Iris pigment epithelial cell (primary cell): ENCODE results near the gene NIPSNAP3A.
A peak's percentile ranks its signal among the peaks of the same experiment; 100 is the strongest.

ENCODE experiments used
- DNase-seq: peaks from one replicate; pipeline ENCODE4 v3.0.0-alpha.2; 2011; ENCODE audit warnings: low read depth

NIPSNAP3A gene

DNA sequence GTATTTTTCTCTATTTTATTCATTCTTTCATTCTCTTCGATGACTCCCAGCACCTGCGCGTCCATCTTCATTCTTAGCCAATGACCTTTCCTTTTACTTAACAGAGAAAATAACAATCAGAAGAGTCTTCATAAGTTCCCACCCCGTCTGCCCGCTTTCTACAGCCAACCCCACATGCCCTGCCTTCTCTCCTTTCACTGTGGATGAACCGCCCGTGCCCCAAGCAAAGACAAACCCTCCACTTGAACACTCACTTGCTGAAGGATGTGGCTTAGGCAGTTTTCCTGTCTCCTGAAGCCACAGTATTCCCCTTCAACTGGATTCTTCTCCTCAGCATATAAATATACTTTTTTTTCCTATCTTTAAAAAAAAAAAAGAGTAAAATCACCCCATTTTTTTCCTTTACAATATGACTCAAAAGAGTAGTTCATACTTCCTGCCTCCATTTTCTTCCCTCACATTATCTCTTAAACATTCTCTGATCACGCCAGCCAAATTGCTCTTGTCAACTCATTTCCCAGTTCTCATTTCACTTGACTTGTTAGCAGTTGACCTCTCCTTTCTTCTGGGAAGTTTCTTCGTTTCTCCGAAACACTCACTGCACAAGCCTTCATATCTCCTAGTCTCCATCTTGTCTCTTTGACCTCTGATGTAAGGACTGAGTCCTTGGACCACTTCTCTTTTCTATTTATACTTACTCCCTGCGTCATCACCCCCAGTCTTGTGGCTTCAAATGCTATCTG is 27.5 kb downstream of the NIPSNAP3A start:
- no peak for DNase-seq

DNA sequence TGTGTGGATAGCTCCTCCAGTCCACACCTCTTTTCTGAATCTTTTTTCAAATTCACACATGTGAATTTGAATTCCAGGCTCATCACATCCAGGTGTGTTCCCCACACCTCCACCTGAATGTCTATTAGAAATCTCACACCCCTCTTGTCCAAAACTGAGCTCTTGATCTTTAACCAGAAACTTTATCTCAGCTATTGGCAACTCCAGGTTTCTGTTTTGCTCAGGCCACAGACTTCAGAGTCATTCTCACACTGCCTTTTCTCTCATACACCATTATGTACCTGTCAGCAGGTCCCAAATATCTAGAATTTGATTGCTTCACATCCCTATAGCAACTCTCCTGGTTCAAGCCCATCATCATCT is 28.1 kb downstream of the NIPSNAP3A start:
- no peak for DNase-seq

DNA sequence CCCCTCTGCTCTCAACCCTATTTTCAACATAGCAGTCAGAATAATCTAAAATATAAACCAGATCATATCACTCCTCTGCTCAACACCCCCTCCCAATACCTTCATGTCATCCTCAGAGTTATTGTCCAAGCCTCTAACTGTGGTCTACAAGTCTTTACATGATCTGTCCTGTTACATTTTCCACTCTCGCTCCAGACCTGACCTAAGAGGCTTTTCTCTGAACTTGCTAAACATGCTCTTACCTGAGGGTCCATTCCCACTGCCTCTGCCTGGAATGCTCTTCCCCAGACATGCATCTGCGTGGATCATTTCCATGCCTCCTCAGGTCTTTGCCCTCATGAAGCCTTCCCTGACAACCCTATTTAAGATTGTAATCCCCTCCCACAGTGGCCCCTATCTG is 28.5 kb downstream of the NIPSNAP3A start:
- no peak for DNase-seq

DNA sequence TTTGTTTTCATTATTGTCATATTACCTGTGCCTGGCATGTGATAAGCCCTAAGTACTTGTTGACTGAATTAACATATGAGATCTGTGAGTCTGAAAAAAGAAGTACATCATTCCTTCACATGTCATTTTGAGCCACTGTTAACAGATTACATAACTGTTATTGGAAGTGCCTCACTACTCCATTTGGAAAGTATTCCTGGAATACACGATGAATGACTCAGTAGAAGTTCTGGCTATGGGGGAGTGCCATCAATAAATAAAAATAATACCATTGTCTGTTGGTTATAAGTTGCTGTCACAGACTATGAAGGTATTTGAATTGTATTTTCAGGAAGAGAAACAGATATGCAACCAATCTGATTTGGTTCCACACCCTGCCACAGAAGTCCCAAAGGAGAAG is 29.3 kb downstream of the NIPSNAP3A start:
- DNase-seq: peak; percentile 38

DNA sequence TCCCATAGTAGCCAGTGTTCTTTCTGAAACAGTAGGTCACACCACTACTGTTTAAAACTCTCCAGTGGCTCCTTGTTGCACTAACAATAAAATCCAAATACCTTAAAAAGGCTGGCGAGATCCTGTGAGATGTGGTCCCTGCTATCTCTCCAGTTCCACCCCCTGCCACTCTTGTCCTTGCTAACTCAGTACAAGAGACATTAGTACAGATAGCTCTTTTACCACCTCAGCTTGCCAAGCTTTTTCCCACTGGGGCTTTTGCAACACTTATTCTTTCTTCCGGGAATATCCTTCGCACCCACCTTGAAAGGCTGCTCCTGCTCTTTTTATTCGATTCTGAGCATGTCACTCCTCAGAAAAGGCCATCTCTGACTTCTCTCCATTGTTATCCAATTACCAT is 31.3 kb downstream of the NIPSNAP3A start:
- no peak for DNase-seq

DNA sequence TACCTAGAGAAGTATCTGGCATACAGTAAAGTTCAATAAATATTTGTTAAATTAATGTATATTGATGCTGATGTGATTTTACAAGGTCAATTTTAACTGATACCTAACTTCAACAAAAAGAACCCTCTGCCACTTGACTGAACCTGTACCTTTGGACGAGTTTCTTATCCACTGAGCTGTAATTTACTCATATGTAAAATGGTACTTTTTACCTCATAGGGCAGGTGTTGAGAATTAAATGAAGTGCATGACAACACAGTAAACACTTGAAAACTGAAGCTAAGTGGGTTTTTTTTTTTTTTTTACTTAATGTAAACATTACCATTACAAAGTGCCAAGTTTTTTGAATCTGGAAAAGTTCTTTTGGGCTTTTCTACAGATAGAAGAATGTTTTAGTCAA is 31.9 kb downstream of the NIPSNAP3A start:
- no peak for DNase-seq

DNA sequence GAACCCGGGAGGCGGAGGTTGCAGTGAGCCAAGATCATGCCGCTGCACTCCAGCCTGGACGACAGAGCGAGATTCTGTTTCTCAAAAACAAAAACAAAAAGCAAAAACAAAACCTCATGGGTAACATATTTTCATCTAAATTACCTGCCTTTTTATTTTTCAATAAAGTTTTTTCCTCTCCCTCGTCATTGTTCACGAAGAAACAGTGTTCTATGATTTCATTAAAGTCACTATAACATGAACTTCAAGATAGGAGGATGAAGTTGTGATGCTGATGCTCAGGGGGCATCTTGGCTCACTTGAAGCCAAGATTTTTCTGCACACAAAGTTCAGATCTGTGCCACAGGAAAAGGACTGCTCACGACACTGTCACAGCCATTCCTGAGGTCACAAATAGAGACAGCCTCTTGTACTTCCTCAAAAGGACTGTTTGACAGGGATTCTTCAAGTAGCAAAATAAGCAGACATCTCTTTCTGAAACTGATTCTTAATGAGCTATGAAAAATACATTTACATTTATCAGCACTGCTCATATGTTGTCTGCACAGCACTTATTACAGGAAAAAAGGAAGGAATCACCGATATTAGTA is 32.6 kb downstream of the NIPSNAP3A start:
- DNase-seq: no peak

DNA sequence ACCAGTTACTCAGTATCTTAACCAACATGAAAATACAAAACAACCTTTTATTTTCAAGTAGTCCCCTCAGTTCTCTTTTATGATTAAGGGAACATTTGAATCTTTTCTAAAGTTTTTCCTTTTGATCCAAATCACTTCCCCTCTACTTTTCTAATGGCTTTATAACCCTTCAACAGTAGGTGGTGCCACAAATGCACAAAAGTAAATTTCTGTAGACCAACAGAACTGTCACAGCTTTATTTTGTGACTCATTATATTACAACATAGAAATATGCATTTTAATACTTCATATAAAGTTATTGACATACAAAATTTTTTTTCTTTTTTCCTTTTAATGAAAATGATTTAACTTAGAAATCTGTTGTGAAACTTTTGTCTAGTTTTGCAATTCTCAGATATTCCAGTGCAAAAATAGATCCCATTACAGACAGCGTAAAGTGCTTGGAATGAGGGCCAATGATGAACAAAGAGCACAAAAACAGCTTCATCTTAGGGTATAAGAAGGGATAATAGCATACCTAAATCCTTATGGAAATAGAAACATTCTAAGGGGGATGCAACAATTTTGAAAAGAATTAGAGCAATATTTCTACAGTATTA is 33.4 kb downstream of the NIPSNAP3A start:
- peak; percentile 46 for DNase-seq

DNA sequence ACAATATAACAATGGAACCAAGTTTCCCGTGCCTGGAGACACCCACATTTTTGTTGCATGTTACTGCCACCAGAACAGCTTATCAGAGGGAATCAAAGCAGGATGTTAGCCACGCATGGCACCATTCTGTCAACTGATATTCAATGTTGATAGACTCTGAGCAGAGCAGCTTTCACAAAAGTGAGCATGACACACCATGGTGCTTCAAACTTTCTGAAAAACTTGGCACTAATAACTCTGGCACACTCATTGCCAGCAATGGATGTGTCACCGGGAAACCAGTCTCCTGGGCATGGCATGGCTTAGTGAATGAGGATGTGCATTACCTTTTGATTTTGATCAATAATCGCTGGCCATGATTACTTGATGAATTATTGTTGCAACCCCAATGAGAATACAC is 36.1 kb downstream of the NIPSNAP3A start:
- DNase-seq: no peak

DNA sequence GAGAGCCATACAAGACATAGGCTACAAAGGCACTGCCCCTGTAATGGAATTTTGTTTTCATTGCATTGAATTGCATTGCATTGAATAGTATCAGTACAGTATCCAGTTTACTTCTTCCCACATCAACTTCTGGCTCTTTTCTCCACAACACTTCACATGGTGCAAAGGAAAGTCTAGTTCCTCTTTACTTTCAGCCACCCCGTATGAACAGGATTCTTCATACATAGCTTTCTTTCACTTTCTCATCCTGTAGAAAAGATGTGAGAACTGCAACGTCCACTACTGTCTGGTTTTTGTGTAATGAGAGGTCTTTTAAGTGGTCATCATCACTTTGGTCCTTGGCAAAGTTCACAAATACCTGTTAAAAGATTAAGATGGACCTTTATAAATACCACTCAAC is 36.6 kb downstream of the NIPSNAP3A start:
- no peak for DNase-seq

DNA sequence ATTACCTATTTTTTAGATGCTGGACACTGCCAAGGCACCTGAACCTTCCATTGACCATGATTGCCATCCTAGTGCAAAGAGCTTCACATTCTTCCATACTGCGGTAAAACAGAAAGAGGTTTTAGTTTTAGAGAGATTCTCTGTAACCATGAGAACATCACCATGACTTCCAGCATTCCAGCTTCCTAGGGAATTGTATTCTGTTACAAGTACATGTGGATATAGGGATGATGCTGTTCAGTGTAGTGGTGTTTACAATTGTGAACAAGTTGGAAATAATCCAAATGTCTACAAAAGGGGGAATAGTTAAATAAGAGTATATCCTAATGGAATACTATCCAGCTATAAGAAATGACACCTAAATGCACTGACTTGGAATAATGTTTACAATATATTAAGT is 38.8 kb downstream of the NIPSNAP3A start:
- no peak for DNase-seq

DNA sequence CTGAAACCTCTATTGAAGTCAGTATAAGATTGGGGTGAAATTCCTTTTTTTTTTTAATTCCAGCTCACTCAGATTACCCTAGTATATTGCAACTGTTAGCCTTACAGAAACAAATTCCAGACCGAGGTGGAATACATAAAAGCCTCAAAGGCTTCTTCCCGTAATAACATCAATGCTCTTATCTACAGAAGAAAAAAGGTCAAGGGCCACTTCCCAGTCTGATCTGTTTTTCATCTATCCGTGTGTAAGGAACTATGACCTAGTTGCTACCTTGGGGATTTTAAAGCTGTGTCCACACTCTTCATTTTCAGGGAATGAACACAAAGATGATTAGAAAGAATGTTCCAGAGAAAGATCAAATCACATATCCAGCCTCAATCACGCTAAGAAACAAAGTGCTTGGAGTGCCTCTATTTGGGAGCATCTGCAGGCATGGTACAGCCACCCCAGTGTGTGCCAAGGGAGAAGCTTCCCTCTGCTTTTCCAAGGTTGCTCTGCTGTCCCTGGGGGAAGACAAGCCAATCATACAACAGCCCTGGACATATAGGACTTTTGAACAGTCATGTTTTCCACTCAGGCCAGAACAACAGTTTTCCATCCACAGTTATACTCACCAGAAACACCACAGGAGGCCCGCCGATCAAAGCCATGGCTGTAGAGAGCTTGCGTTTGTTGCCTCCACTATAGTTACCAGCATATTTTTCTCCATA is 40.0 kb downstream of the NIPSNAP3A start:
- no peak for DNase-seq

DNA sequence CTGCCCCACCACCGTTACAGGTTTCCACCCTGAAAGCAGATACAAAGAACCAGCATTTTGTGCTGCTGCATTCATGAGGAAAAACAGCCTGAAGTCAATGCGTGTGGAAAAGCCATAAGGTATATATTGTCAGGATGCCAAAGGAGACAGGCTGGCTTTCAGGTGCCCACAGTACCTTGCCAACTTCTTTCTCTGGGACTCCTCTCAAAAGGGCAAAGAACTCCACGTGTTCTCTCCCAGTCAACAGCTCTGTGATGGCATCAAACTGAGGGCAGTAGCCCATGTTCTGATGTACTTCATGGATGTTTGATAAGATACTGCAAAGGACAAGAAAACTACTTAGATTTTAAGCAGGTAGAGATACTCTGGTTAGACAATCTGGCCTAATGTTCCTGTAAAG is 40.8 kb downstream of the NIPSNAP3A start:
- no peak for DNase-seq

DNA sequence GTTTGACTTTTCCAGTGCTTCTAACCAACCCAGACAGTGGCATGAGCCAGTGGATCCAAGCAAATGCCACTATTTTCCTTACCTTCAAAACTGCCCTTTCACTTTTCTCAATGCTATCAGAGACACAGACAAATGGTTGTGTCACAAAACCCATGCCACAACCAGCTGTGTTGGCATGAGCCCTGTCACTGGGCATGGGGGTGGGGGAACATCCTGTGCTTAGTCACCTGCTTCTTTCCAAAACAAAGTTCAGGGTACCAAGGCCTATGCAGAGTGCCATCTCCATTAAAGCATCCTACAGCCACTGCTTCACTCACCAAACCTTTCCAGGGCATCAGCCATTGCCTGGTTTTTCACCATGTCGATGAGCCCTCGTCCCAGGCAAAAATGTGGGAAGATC is 46.6 kb downstream of the NIPSNAP3A start:
- no peak for DNase-seq

DNA sequence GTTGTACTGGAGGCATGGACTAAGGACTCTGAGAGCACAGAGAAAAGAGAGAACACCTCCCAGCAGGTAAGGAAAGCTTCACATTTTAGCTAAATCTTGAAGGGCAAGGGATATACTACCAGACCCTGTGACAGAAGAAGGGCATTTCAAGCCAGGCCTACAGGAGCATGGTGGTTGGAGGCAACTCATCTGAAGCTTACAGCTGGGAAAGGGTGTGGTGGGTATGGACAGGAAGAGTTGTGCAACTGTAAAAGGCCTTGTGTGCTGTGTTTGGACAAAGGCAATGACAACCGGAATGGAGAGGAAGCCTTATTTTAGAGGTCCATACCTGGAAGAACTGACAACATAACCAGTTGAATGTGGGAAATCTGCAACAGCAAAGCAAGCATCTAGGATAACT is 47.6 kb downstream of the NIPSNAP3A start:
- peak; percentile 45 for DNase-seq

DNA sequence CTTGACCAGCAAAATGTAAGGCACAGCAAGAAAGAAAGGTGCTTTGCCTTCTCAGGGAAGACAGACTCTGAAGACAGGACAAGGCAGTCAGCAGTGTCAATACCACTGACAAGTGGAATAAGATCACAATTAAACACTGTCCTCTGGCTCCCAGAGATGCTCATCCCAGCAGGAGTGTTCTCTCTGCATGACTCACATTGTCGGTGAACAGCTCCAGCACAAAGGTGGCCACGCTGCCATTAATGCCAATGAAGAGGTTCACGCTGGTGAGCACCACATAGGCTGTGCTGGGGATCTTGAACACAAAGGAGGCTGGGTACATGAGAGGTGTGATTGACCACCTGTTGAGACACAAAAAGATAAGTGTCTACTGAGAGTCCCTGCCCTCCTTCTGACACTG is 48.4 kb downstream of the NIPSNAP3A start:
- DNase-seq: no peak

DNA sequence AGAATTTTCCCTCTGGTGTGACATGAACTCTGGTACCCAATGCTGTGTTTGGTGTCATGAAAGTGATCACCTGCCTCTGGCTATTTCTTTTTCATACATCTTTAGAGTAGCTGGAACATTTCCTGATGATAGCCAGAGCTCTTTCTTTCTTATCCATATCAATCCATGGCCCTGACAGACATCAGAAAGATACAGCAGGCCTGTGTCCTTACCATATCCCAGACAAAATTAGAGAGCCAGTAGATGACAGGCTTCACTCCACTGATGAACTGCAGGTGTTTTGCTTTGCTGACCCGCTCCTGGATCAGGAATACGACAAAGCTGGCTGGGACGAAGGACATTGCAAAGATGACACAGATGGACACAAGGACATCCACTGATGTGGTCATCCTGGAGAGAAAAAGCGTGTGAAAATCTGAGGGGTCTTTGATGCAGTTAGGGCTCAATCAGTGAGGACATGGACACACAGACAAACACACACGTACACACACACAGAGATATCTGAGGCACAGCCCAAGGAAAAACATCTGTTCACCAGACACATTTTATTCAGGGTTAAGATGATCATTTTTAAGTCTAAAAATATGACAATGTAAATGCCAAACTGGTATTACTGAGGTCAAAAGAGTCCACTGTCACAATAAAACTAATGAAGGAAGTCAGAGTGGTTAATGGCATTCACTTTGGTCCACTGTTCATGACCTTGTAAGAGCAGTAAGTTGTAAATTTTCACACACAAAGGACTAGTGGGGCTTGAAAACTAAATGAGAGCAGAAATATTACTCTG is 50.9 kb downstream of the NIPSNAP3A start:
- DNase-seq: no peak

DNA sequence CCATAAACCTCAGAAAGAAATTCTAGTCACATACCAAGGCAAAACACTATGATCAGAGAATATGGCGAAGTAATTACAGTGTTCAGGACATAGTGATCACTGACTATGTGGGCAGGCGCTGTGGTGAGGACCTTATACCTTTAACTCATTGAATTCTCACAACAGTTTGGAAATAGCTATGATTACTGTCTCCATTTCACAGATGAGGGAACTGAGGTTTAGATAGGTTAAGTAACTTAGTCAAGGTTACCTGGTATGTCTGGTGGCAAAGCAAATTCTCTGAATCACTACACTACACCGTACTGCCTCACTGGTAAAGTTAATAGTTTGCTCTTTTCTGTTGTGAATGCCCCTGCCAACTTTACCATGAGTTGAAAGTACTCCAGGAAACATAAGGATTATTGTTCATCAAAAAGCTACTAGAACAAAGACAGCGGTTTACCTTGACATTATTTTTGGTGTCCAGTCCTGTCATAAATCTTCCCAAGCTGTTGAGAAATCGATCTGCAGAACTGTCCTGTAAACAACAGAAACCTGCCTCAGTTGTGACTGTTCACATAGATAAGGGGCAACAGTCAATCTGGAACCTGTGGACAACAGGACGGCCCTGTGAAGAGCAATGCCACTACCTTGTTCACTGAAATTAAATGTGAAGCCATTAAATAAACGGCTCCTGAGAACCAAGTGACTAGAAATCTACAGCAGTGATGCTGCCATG is 52.7 kb downstream of the NIPSNAP3A start:
- no peak for DNase-seq

DNA sequence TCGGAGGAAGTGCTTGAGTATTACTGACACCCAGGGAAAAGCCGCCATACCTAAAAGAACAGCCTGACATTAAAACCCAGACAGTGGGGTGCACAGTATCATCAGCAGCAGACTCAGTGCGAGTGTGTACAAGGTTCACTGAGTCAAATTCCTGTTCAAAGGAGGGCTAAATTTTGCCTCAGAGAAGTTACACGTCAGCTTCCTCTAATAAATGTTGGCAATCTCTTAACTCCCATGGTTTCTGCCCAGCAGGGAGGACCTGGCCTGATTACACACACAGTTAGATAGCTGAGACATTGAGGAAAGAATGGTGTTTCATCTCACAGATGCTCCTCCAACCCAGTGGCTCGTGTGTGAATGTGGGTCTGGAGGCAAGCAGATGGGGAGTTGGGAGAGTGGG is 54.6 kb downstream of the NIPSNAP3A start:
- DNase-seq: peak; percentile 36

DNA sequence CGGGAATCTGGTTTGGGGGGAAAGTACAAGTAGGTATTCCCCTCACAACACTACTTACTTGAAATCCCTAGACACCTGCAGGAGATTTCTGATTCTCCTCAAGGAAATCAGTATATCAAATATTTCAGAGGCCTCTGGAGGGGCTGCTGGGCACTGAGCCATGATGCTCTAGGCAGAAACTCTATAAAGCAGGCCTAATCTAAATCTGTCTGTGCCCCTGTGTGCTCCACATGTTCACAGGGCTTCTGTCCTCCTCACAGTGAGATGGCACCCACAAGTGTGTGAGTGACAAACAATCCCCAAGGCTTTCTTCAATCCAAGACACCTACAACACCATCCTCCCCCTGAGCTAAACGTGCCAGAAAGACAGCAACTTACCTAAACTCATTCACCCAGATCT is 55.4 kb downstream of the NIPSNAP3A start:
- DNase-seq: no peak

DNA sequence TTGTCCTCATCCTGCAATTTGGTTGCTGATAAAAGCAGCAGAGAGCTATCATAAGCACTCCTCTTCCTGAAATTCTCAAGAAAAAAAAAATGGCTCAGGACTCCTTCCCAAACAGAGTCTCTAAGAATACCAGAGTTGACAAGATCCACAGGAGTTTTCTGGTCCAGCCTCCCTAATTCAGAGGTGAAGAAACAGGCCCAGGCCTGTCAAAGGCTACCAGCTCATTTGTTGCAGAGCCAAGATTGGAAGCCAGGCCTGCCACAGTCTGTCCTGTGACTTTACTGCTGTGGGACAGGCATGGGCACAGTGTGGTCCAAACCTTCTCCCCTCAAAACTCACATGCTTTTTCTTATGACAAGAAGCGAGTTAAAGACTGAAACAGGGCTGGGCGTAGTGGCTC is 58.0 kb downstream of the NIPSNAP3A start:
- no peak for DNase-seq
